Vagina (tissue), 2 donors: ENCODE results near the gene STX16.

Source experiments
- POLR2AphosphoS5 ChIP-seq, 2 donors: sonication (generic); formaldehyde crosslinking; IDR thresholded peaks; one replicate each; pipeline ENCODE4 v1.9.0; 2017; ENCODE audit warnings: antibody characterized with exemption in 2 of 2, mild to moderate bottlenecking in 2 of 2, low read depth in 1 of 2; ENCODE audit not compliant: insufficient read depth in 1 of 2
- TF ChIP-seq, protein P1 (sequence below), 3 experiments: fragments of 450-650 bp in 2 of 3; fragments of 200-600 bp in 1 of 3; sonication (generic) in 1 of 3; IDR thresholded peaks; one replicate each; pipeline ENCODE4 v1.5.1; 2017 to 2019; ENCODE audit warnings: antibody characterized with exemption in 3 of 3, mild to moderate bottlenecking in 2 of 3, moderate library complexity in 2 of 3

- TF ChIP-seq, protein P1, sequence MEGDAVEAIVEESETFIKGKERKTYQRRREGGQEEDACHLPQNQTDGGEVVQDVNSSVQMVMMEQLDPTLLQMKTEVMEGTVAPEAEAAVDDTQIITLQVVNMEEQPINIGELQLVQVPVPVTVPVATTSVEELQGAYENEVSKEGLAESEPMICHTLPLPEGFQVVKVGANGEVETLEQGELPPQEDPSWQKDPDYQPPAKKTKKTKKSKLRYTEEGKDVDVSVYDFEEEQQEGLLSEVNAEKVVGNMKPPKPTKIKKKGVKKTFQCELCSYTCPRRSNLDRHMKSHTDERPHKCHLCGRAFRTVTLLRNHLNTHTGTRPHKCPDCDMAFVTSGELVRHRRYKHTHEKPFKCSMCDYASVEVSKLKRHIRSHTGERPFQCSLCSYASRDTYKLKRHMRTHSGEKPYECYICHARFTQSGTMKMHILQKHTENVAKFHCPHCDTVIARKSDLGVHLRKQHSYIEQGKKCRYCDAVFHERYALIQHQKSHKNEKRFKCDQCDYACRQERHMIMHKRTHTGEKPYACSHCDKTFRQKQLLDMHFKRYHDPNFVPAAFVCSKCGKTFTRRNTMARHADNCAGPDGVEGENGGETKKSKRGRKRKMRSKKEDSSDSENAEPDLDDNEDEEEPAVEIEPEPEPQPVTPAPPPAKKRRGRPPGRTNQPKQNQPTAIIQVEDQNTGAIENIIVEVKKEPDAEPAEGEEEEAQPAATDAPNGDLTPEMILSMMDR (IDR thresholded peaks at IDR 0.05), result no peak
- no peak for TF ChIP-seq POLR2AphosphoS5 (IDR thresholded peaks at IDR 0.05; ENCODE audit: insufficient read depth in 1 of 2, low read depth in 1 of 2)
Observed at GRCh38 chr20:58646257-58646656, 4.8 kb upstream of the STX16 start.
